WERI-Rb-1 (cell line): ENCODE measurements around the gene PKHD1.

Experiments
- DNase-seq: peaks from one replicate; pipeline ENCODE4 v3.0.0-alpha.2; 2020
- H3K27ac ChIP-seq: fragments of 250-450 bp; sonication (Bioruptor Pico); 2 replicates; pipeline ENCODE4 v1.5.1; 2020; ENCODE audit warnings: mild to moderate bottlenecking, moderate library complexity
- H3K27me3 ChIP-seq: fragments of 250-450 bp; sonication (Bioruptor Pico); 2 replicates; pipeline ENCODE4 v1.5.1; 2021; ENCODE audit warnings: mild to moderate bottlenecking, low read depth, moderate library complexity; ENCODE audit not compliant: insufficient read depth, severe bottlenecking
- H3K36me3 ChIP-seq: fragments of 250-450 bp; sonication (Bioruptor Pico); 2 replicates; pipeline ENCODE4 v1.5.1; 2020; ENCODE audit warnings: mild to moderate bottlenecking, moderate library complexity
- H3K4me3 ChIP-seq: 2 replicates; pipeline ENCODE4 v1.5.1; 2011; ENCODE audit warnings: low read depth, mild to moderate bottlenecking, control low read depth, low read length
- H3K9me3 ChIP-seq: fragments of 250-450 bp; sonication (Bioruptor Pico); 2 replicates; pipeline ENCODE4 v1.5.1; 2021; ENCODE audit warnings: mild to moderate bottlenecking, moderate library complexity; ENCODE audit not compliant: severe bottlenecking
- TF ChIP-seq, protein P1 (sequence below): IDR thresholded peaks from 2 replicates; pipeline ENCODE4 v1.5.1; 2011; ENCODE audit warnings: low read depth, mild to moderate bottlenecking, control low read depth, inconsistent platforms, low read length

PKHD1 gene

DNA sequence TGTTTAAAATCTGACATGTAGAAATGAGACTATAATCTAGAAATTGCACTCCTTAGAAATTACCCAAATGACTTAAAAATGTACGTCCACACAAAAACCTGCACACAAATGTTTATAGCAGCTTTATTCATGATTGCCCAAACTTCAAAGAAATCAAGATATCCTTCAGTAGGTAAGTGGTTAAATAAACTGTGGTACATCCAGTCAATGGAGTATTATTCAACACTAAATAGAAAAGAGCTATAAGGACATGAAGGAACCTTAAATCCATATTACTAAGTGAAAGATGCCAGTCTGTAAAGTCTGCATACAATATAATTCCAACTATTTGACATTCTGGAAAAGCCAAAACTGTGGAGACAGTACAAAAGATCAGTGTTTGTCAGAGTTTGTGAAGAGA lies 513.4 kb downstream of the PKHD1 start:
- Histone ChIP-seq H3K27ac (no peak overlapping the region), H3K36me3 (no peaks in the 10 kb centered on the region), H3K9me3 (no peaks in the 10 kb centered on the region), H3K27me3 (no peaks in the 10 kb centered on the region), H3K4me3 (no peak overlapping the region)
- DNase-seq = no peak
- TF ChIP-seq, protein P1, sequence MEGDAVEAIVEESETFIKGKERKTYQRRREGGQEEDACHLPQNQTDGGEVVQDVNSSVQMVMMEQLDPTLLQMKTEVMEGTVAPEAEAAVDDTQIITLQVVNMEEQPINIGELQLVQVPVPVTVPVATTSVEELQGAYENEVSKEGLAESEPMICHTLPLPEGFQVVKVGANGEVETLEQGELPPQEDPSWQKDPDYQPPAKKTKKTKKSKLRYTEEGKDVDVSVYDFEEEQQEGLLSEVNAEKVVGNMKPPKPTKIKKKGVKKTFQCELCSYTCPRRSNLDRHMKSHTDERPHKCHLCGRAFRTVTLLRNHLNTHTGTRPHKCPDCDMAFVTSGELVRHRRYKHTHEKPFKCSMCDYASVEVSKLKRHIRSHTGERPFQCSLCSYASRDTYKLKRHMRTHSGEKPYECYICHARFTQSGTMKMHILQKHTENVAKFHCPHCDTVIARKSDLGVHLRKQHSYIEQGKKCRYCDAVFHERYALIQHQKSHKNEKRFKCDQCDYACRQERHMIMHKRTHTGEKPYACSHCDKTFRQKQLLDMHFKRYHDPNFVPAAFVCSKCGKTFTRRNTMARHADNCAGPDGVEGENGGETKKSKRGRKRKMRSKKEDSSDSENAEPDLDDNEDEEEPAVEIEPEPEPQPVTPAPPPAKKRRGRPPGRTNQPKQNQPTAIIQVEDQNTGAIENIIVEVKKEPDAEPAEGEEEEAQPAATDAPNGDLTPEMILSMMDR = no peak

DNA sequence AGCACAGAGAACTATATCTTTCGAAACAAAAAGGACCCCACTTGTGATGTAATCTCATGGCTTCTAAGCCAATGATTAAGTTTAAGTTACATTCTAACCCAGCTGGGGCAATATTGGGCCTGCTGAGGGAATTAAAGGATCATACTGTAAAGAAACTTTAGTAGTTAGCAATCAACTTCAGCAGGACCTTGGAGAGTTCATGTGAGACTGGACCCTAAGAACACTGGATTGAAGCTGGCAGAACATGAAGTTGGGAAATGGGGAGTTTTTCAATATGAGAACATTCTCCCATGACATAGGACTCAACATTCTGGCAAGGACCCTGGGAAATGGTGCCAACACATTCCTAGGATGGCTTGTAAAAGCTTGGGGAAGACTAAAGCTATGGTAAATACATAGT lies 516.2 kb downstream of the PKHD1 start:
- no peaks in the 10 kb centered on the region for H3K36me3 ChIP-seq
- TF ChIP-seq, protein P1 = no peak
- DNase-seq = no peak
- H3K27ac ChIP-seq = no peak overlapping the region
- no peak overlapping the region for H3K4me3 ChIP-seq
- no peaks in the 10 kb centered on the region for H3K27me3 ChIP-seq
- H3K9me3 ChIP-seq = no peaks in the 10 kb centered on the region

DNA sequence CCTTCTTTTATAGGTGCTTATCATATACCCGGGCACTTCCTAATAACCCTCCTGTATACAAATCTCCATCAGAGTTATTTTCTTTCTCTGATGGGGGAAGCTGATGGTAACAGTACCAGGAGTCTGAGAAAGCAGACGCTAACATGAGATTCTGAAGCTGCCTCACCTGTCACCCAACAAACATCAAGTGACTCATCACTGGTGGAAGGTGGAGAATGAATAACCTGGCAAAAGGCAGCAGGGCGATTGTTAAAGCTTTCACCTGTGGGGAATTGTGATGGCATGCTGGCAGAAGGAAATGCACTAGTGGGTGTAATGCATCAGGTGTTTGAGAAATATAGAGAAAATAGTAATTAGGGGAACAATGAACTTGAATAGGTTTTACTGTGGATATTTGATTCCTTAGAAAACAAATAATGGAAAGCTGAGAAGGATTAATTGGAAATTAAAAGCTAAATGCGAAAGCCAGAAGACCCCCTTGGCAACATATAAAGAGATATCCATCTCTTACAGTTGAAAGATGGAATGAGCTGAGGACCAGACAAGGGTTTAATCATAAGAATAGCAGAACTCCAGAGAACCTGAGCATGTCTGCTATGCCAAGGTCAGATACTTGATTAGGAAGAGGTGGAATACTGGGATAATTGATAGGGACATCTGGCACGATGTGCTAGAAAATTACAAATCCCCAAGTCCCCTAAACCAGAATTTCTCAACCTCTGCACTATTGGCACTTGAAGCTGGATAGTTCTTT lies 517.1 kb downstream of the PKHD1 start:
- H3K27ac ChIP-seq = no peak overlapping the region
- H3K36me3 ChIP-seq = no peaks in the 10 kb centered on the region
- H3K9me3 ChIP-seq = no peaks in the 10 kb centered on the region
- no peaks in the 10 kb centered on the region for H3K27me3 ChIP-seq
- DNase-seq = no peak
- TF ChIP-seq, protein P1 = no peak
- no peak overlapping the region for H3K4me3 ChIP-seq

DNA sequence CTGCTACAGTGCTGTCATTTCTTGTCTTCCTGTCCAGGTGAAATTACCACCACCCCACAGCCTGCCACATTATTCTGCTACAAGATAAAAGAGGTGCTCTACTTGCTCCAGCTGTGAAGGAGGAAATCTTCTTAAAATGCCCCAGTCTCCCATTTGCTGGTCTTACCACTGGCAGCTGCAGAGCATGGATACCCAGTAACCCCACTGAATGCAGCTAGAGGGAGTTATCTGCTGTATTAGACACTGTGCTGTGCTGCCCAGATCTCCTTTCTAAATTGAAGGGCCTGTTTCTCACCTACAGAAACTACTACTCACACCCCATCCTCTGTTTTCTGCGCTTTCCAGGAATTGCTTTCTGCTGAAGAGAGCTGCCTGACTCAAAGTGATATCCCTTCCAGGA lies 517.8 kb downstream of the PKHD1 start:
- TF ChIP-seq, protein P1 = peak; percentile 63
- no peak overlapping the region for H3K4me3 ChIP-seq
- no peaks in the 10 kb centered on the region for H3K36me3 ChIP-seq
- H3K27ac ChIP-seq = no peak overlapping the region
- no peaks in the 10 kb centered on the region for H3K27me3 ChIP-seq
- peak; percentile 33 for DNase-seq
- H3K9me3 ChIP-seq = no peaks in the 10 kb centered on the region

DNA sequence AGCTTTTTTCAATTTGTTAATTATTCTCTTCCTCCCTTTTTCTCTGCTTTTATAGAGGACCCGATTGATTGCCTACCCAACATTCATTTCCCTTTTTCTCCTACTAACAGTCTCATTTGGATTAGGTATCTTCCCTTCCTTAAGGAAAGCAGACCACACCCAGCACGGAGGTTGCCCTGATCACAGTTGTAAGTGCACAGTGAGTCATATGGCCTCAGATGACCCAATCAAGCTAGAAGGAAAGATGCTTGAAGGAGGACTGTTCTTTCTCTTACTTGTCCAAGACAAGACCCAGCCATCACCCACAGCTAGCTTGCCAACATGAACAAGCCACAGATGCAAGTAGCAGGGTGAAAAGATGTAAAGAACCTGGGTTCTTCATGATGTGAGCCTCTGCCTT lies 518.6 kb downstream of the PKHD1 start:
- no peaks in the 10 kb centered on the region for H3K27me3 ChIP-seq
- H3K27ac ChIP-seq = no peak overlapping the region
- no peaks in the 10 kb centered on the region for H3K36me3 ChIP-seq
- peak; percentile 19 for DNase-seq
- H3K9me3 ChIP-seq = no peaks in the 10 kb centered on the region
- no peak overlapping the region for H3K4me3 ChIP-seq
- TF ChIP-seq, protein P1 = no peak

DNA sequence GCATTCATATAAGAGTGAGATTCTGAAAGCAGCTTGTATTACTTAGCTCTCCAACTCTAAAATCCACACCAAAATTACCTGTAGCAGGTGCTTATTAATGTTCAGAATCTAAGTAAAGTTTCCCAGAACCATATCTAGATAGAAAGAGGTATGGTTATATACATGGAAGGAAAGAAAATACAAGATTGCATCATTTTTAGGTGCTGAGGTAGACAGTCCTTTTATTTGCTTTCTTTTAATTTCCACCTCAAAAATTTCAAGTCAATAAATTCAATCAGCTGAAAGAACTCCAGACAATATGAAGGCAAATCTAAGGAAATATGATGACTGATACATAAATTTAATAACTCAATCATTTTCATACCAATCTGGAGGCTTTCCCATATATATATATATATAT lies 521.9 kb downstream of the PKHD1 start:
- H3K4me3 ChIP-seq = no peak overlapping the region
- no peak for DNase-seq
- TF ChIP-seq, protein P1 = no peak
- no peaks in the 10 kb centered on the region for H3K9me3 ChIP-seq
- H3K27me3 ChIP-seq = no peaks in the 10 kb centered on the region
- no peak overlapping the region for H3K27ac ChIP-seq
- H3K36me3 ChIP-seq = no peaks in the 10 kb centered on the region
